K562 (cell line): ENCODE data around the gene FYTTD1. TPM values are rescaled to one million over a fixed set of nuclear protein-coding genes. Genes with fewer than 3 reads are reported as not detected.
A peak's percentile ranks its signal among the peaks of the same experiment; 100 is the strongest.

Source experiments
- ARID1B ChIP-seq: fragments of 450-650 bp; IDR thresholded peaks from 2 replicates; pipeline ENCODE4 v1.6.1; 2016; ENCODE audit warnings: antibody characterized with exemption, mild to moderate bottlenecking, inconsistent platforms
- CEBPZ ChIP-seq: fragments of 150-350 bp; IDR thresholded peaks from 2 replicates; pipeline ENCODE4 v1.6.1; 2014; ENCODE audit warnings: low read depth, mild to moderate bottlenecking, low read length, borderline replicate concordance
- FOS ChIP-seq: IDR thresholded peaks from 3 replicates; pipeline ENCODE4 v1.6.1; 2011; ENCODE audit not compliant: insufficient read length; ENCODE audit errors: extremely low read depth
- HCFC1 ChIP-seq: IDR thresholded peaks from 2 replicates; pipeline ENCODE4 v1.6.1; 2012; ENCODE audit warnings: low read depth, low read length, improper control_type of control experiment
- KDM2B ChIP-seq: fragments of 250-450 bp; sonication (Bioruptor Pico); IDR thresholded peaks from 2 replicates; pipeline ENCODE4 v1.8.0; 2021; ENCODE audit warnings: mild to moderate bottlenecking, moderate library complexity
- LCOR ChIP-seq: sonication (generic); formaldehyde crosslinking; IDR thresholded peaks from 2 replicates; pipeline ENCODE4 v1.8.0; 2022; ENCODE audit warnings: mild to moderate bottlenecking, missing genetic modification reagents
- MNT ChIP-seq, 2 experiments: fragments of 450-650 bp; conservative IDR thresholded peaks; 2 replicates each; pipeline ENCODE4 v1.6.1; 2017; ENCODE audit warnings: mild to moderate bottlenecking in 2 of 2, moderate library complexity in 2 of 2
- NR1H2 ChIP-seq: sonication (generic); formaldehyde crosslinking; IDR thresholded peaks from 2 replicates; pipeline ENCODE4 v1.4.0; 2020; ENCODE audit warnings: mild to moderate bottlenecking, missing genetic modification reagents
- PTTG1 ChIP-seq: fragments of 450-650 bp; IDR thresholded peaks from 2 replicates; pipeline ENCODE4 v1.6.1; 2016; ENCODE audit warnings: low read depth, mild to moderate bottlenecking, missing genetic modification characterization, missing compliant biosample characterization
- SREBF2 ChIP-seq: sonication (generic); formaldehyde crosslinking; IDR thresholded peaks from 2 replicates; pipeline ENCODE4 v1.4.0; 2020; ENCODE audit warnings: mild to moderate bottlenecking, missing genetic modification reagents
- STAT5B ChIP-seq: fragments of 250-450 bp; sonication (Bioruptor Pico); IDR thresholded peaks from 2 replicates; pipeline ENCODE4 v1.8.0; 2021; ENCODE audit warnings: mild to moderate bottlenecking, inconsistent platforms
- TCF15 ChIP-seq: fragments of 250-450 bp; sonication (Bioruptor Pico); IDR thresholded peaks from 2 replicates; pipeline ENCODE4 v1.8.0; 2022; ENCODE audit warnings: moderate library complexity, mild to moderate bottlenecking, inconsistent platforms
- TSHZ1 ChIP-seq: fragments of 250-450 bp; sonication (Bioruptor Pico); IDR thresholded peaks from 2 replicates; pipeline ENCODE4 v1.4.0; 2020; ENCODE audit warnings: mild to moderate bottlenecking, moderate library complexity
- ZBTB2 ChIP-seq: fragments of 450-650 bp; IDR thresholded peaks from 2 replicates; pipeline ENCODE4 v1.6.1; 2016; ENCODE audit warnings: antibody characterized with exemption
- ZFX ChIP-seq: sonication (generic); formaldehyde crosslinking; IDR thresholded peaks from 2 replicates; pipeline ENCODE4 v1.8.0; 2022; ENCODE audit warnings: mild to moderate bottlenecking, missing genetic modification reagents, moderate library complexity
- ZNF77 ChIP-seq: fragments of 250-450 bp; sonication (Bioruptor Pico); IDR thresholded peaks from 2 replicates; pipeline ENCODE4 v1.5.0; 2020
- polyA plus RNA-seq, 8 experiments: library from polyadenylated mRNA; depleted of rRNA in 4 of 8; stranded (reverse) in 5 of 8; unstranded in 3 of 8; fragments of >200 nt; fragmentation: Nextera tagmentation in 2 of 8; fragmentation: Illumina TruSeq in 1 of 8; extraction: Ambion mirVana in 2 of 8; extraction: Trizol in 1 of 8; gene quantifications; 2 replicates each; pipeline versions ENCODE4 v1.2.1 to v1.2.3, GENCODE V29; 2011 to 2014; ENCODE audit warnings: inconsistent platforms in 1 of 8, missing spikeins in 1 of 8
- total RNA-seq, 7 experiments: library from RNA; depleted of rRNA in 6 of 7; stranded (reverse); fragments of >200 nt in 6 of 7; fragmentation: Illumina TruSeq in 2 of 7; extraction: Trizol in 2 of 7; gene quantifications; 2 replicates each; pipeline versions ENCODE4 v1.2.1 to v1.2.3, GENCODE V29; 2011 to 2021; ENCODE audit warnings: low replicate concordance in 1 of 7

FYTTD1 gene
- total and polyA plus RNA-seq, 9 of the 15 experiments (the other 6 are each of a cell fraction or from before 2014, with no cell fraction given): 35.7 to 106 (median 76.3) TPM

GRCh38 chr3:197791113-197791891, 41.6 kb downstream of the FYTTD1 start, which contains the start of gene LRCH3 (continued):
- no peak for TF ChIP-seq TCF15 (CRISPR knock-in tag)
- no peak for TF ChIP-seq STAT5B (CRISPR knock-in tag)
- TF ChIP-seq ZNF77: no peak
- no peak; the same call in 1 of the 2 replicates for TF ChIP-seq LCOR (CRISPR knock-in tag)
- no peak for TF ChIP-seq PTTG1
- no peak for TF ChIP-seq SREBF2 (CRISPR knock-in tag)
- TF ChIP-seq ARID1B: peak; percentile 15; the same call in 1 of the 2 replicates
- no peak for TF ChIP-seq NR1H2
- peak; percentile 39 for TF ChIP-seq HCFC1
- TF ChIP-seq MNT (conservative IDR thresholded peaks at IDR 0.05): peak; percentile 40 to 63; a peak in 3 of 4 replicates
- no peak for TF ChIP-seq TSHZ1
- peak; percentile 98 for TF ChIP-seq ZFX
- TF ChIP-seq ZBTB2: peak; percentile 93
- TF ChIP-seq KDM2B (CRISPR knock-in tag): no peak
- no peak for TF ChIP-seq CEBPZ
- TF ChIP-seq FOS: no peak
